ENCODE results near the gene CIZ1. TPM values are rescaled to one million over a fixed set of nuclear protein-coding genes. Genes with fewer than 3 reads are reported as not detected.
A peak's percentile ranks its signal among the peaks of the same experiment; 100 is the strongest.

The CIZ1 gene
- total and polyA plus RNA-seq, 9 of the 15 experiments (the other 6 are each of a cell fraction or from before 2014, with no cell fraction given) = 6.6 to 329 (median 87.8) TPM

DNA sequence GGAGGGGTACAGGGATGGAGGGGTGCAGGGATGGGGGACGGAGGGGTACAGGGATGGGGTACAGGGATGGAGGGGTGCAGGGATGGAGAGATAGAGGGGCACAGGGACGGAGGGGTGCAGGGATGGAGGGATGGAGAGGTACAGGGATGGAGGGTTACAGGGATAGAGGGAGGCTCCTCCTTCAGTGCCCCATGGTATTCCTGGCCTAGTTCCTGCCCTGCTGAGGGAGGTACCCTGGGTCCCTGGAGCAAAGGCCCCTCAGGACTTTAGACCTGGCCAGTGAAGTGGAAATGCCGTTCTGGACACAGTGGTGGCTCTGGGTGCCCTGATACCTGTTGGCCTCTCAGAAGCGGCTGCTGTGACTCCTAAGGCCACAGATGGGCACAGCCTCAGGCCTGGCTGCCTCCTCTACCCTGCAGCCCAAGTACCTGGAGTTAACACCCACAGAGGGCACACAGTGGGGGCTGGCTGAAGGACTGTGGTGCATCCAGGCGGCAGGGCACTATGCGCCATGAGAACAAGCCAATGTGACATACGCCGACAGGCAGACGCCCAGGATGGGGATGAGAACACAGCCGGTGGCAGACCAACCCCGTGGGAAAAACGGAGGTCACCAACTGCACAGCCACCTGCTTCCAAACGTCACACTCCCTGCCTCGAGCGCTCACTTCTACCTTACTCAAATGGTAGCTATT, 72.3 kb downstream of the CIZ1 start:
- Histone ChIP-seq H4K20me1 (replicated peaks; ENCODE audit: control insufficient read depth, insufficient read depth, low read length) (no peaks in the 10 kb centered on the region), H3K79me2 (ENCODE audit: control insufficient read depth, insufficient read depth, low read length) (no peaks in the 10 kb centered on the region; the same call in 2 of the 3 replicates), H2AFZ (ENCODE audit: low read depth, low read length) (no peak overlapping the region), H3K9me3 (replicated peaks; ENCODE audit: control insufficient read depth, insufficient read depth, low read depth, low read length) (no peaks in the 10 kb centered on the region; the same call in 1 of the 2 replicates), H3K27me3 (ENCODE audit: control insufficient read depth in 2 of 2, insufficient read depth in 2 of 2, low read length in 2 of 2) (no peaks in the 10 kb centered on the region), H3K4me1 (replicated peaks in 1 of 2; ENCODE audit: control insufficient read depth in 2 of 2, insufficient read depth in 2 of 2, low read length in 2 of 2) (peaks cover 24 to 68% of the 10 kb centered on the region in 2 experiments; a peak in 4 of 5 replicates), H3K4me2 (ENCODE audit: insufficient read depth, low read length) (no peak overlapping the region), H3K36me3 (ENCODE audit: control insufficient read depth, insufficient read depth, low read length) (peaks cover 56% of the 10 kb centered on the region; the same call in 2 of the 3 replicates), H3K27ac (ENCODE audit: extremely low read depth, low read depth, low read length) (no peak overlapping the region), H3K9ac (ENCODE audit: insufficient read depth in 1 of 2, low read depth in 2 of 2, low read length in 2 of 2) (peak overlapping the region in 1 of 2 experiments; percentile 46; a peak in 1 of 4 replicates), H3K4me3 (no peak overlapping the region), H3K9me1 (ENCODE audit: control insufficient read depth, insufficient read depth, low read length) (no peaks in the 10 kb centered on the region)
- CTCF ChIA-PET (ENCODE audit: low intra/inter-chr PET ratio) = interaction anchor here (0.6 to 3.3 kb wide), 3 partner anchors 176 to 291 kb away, joined by 3 to 57 read pairs (median 4); no protein-coding TSS in a partner anchor
- no TSS peak for BruUV-seq (replicated peaks)
- ATAC-seq (no peak), DNase-seq (ENCODE audit: extremely low read depth in 1 of 4, low spot score in 3 of 4) (no peak), FAIRE-seq (no peak)
- in situ Hi-C loops (cut with MboI) = loop anchor here (5.0 kb wide), 1 partner anchor 182 kb away; the partner anchor contains the start of gene DPM2
- intact Hi-C loops (cut with micrococcal nuclease) = loop anchor here (5.0 kb wide), 3 partner anchors 37 to 82 kb away; partner anchors contain the start of genes NAIF1 and SLC25A25
- peak; percentile 20 for TF ChIP-seq POLR2B (IDR thresholded peaks at IDR 0.05; ENCODE audit: low read depth, partially characterized antibody)
- TF ChIP-seq SUPT5H (IDR thresholded peaks at IDR 0.05) = 0 out of 2 replicates have a peak, but pooled peaks have one; percentile 43
- TF ChIP-seq RBFOX2 (IDR thresholded peaks at IDR 0.05; ENCODE audit: low read depth, low read length) = 0 out of 2 replicates have a peak, but pooled peaks have one; percentile 25
- TF ChIP-seq ZNF717 (CRISPR knock-in tag; IDR thresholded peaks at IDR 0.05) = no peak
- peak; percentile 15; the same call in 1 of the 2 replicates for TF ChIP-seq POLR2A (conservative IDR thresholded peaks at IDR 0.05)
- peak; percentile 78 for TF ChIP-seq POLR2G (IDR thresholded peaks at IDR 0.05; ENCODE audit: low read depth, low read length)
- no peak for TF ChIP-seq CHD4 (IDR thresholded peaks at IDR 0.05; ENCODE audit: insufficient read depth, insufficient replicate concordance, low read depth, low read length, poor library complexity, severe bottlenecking)
- TF ChIP-seq, protein P1, sequence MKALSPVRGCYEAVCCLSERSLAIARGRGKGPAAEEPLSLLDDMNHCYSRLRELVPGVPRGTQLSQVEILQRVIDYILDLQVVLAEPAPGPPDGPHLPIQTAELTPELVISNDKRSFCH (CRISPR knock-in tag; IDR thresholded peaks at IDR 0.05) = no peak
- TF ChIP-seq, protein P1 (tag; IDR thresholded peaks at IDR 0.05) = no peak
- POLR2A ChIA-PET = no interaction called here
- 77% methylated on average over 15 of the region's 15 CpGs for WGBS (ENCODE audit: insufficient coverage, low coverage, missing lambda C conversion rate)

All from K562 (cell line).